GM06990 (cell line): ENCODE measurements around the gene ADAMTS12.

Source experiments
- DNase-seq: peaks from one replicate; pipeline ENCODE4 v3.0.0-alpha.2; 2011; ENCODE audit not compliant: insufficient read length; ENCODE audit errors: extremely low read depth
- H3K27me3 ChIP-seq: replicated peaks from 2 replicates; pipeline ENCODE4 v1.6.0; 2011; ENCODE audit warnings: low read length; ENCODE audit not compliant: control insufficient read depth, insufficient read depth
- H3K36me3 ChIP-seq: 2 replicates; pipeline ENCODE4 v1.5.1; 2011; ENCODE audit warnings: low read length; ENCODE audit not compliant: control insufficient read depth, insufficient read depth
- H3K4me3 ChIP-seq: replicated peaks from 2 replicates; pipeline ENCODE4 v1.5.1; 2011; ENCODE audit warnings: low read depth, mild to moderate bottlenecking, control low read depth, low read length
- CTCF ChIP-seq: IDR thresholded peaks from 2 replicates; pipeline ENCODE4 v1.5.1; 2011; ENCODE audit warnings: low read length, control low read depth, mild to moderate bottlenecking, inconsistent platforms; ENCODE audit not compliant: insufficient read depth, poor library complexity, severe bottlenecking

The ADAMTS12 gene

GRCh38 chr5:33488558-33489355 is 403.0 kb downstream of the ADAMTS12 start:
- DNase-seq: no peak
- Histone ChIP-seq H3K36me3 (no peaks in the 10 kb centered on the region), H3K4me3 (no peak overlapping the region), H3K27me3 (no peaks in the 10 kb centered on the region)
- no peak for TF ChIP-seq CTCF

GRCh38 chr5:33487236-33487635 is 404.6 kb downstream of the ADAMTS12 start:
- no peak overlapping the region for H3K4me3 ChIP-seq
- no peak for DNase-seq
- TF ChIP-seq CTCF: no peak
- no peaks in the 10 kb centered on the region for H3K36me3 ChIP-seq
- H3K27me3 ChIP-seq: no peaks in the 10 kb centered on the region

- no peaks in the 10 kb centered on the region for H3K27me3 ChIP-seq
- no peak for TF ChIP-seq CTCF
- H3K36me3 ChIP-seq: no peaks in the 10 kb centered on the region; the same call in 1 of the 2 replicates
- no peak overlapping the region for H3K4me3 ChIP-seq
- DNase-seq: no peak
Observed at GRCh38 chr5:33482335-33482734, 409.5 kb downstream of the ADAMTS12 start.

DNA sequence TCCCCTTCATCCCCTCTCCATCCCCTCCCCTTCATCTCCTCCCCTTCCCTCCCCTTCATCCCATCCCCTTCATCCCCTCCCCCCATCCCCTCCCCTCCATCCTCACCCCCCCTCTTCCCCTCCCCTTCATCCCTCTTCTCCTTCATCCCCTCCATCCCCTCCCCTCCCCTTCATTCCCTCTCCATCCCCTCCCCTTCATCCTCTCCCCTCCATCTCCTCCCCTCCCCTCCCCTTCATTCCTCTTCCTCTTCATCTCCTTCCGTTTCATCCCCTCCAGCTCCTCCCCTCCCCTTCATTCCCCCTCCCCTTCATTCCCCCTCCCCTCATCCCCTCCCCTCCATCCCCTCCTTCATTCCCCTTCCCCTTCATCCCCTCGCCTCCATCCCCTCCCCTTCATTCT is 410.9 kb downstream of the ADAMTS12 start:
- no peak for TF ChIP-seq CTCF
- Histone ChIP-seq H3K36me3 (no peaks in the 10 kb centered on the region; the same call in 1 of the 2 replicates), H3K27me3 (no peaks in the 10 kb centered on the region), H3K4me3 (no peak overlapping the region)
- DNase-seq: no peak

DNA sequence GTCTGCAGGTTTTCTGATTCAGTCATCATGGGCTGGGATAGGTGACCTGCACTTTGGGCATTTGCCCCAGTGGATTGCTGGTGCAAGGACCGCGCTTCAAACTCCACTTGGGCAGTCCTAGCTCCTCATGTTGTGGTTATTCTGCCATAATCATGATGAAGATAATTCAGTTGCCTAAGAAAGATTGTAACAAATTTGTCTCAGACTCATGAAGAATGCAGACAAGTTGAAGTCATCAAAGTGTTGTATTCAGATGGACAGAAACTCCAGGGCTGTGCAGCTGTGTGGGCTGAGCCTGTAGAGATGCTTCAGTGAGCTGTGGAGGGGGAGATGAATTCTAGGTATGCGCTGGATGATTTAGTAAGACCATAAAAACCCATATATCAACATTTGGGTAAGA is 412.5 kb downstream of the ADAMTS12 start:
- no peak for TF ChIP-seq CTCF
- Histone ChIP-seq H3K27me3 (no peaks in the 10 kb centered on the region), H3K4me3 (no peak overlapping the region), H3K36me3 (no peaks in the 10 kb centered on the region; the same call in 1 of the 2 replicates)
- no peak for DNase-seq
